ENCODE results near the gene BAZ1B.

GRCh38 chr7:73570977-73571376 is 48.9 kb upstream of the BAZ1B start:
- no peak for TF ChIP-seq CTCF (conservative IDR thresholded peaks at IDR 0.05; ENCODE audit: low read depth, low read length)
- no peak for TF ChIP-seq SMC3 (IDR thresholded peaks at IDR 0.05; ENCODE audit: low read depth, low read length)
- no peak for TF ChIP-seq MXI1 (IDR thresholded peaks at IDR 0.05; ENCODE audit: borderline replicate concordance, low read depth, low read length)
- TF ChIP-seq RFX5 (IDR thresholded peaks at IDR 0.05; ENCODE audit: low read depth, low read length), result no peak
- no peak for TF ChIP-seq POLR2A (IDR thresholded peaks at IDR 0.05; ENCODE audit: low read depth, low read length)
- no peak for TF ChIP-seq CHD1 (IDR thresholded peaks at IDR 0.05; ENCODE audit: low read depth, low read length)
- TF ChIP-seq, protein P1, sequence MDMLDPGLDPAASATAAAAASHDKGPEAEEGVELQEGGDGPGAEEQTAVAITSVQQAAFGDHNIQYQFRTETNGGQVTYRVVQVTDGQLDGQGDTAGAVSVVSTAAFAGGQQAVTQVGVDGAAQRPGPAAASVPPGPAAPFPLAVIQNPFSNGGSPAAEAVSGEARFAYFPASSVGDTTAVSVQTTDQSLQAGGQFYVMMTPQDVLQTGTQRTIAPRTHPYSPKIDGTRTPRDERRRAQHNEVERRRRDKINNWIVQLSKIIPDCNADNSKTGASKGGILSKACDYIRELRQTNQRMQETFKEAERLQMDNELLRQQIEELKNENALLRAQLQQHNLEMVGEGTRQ (IDR thresholded peaks at IDR 0.05; ENCODE audit: low read depth, low read length), result no peak
- TF ChIP-seq RCOR1 (IDR thresholded peaks at IDR 0.05; ENCODE audit: insufficient replicate concordance, low read length), result no peak
- TF ChIP-seq MAZ (IDR thresholded peaks at IDR 0.05; ENCODE audit: borderline replicate concordance, low read depth, low read length), result no peak
- no peak for TF ChIP-seq CEBPB (IDR thresholded peaks at IDR 0.05; ENCODE audit: low read depth, low read length)
- TF ChIP-seq MAFK (IDR thresholded peaks at IDR 0.05; ENCODE audit: low read depth, low read length), result no peak
- TF ChIP-seq ELK1 (IDR thresholded peaks at IDR 0.05; ENCODE audit: borderline replicate concordance, low read depth, low read length), result no peak
- TF ChIP-seq FOS (IDR thresholded peaks at IDR 0.05; ENCODE audit: low read depth, low read length), result no peak
